HepG2 (cell line): ENCODE measurements around the gene CNIH3. TPM values are rescaled to one million over a fixed set of nuclear protein-coding genes. Genes with fewer than 3 reads are reported as not detected.

Experiments used
- ATAC-seq: fragments of 200-7000 bp; cut with Tn5 transposase; 3 replicates; pipeline ENCODE4 v1.9.1; 2020; ENCODE audit warnings: mild to moderate bottlenecking, moderate library complexity
- BruUV-seq: library from RNA; stranded (reverse); fragments of 400-500 nt; replicated peaks from 2 replicates; lab custom pipeline; 2021; lab: Mats Ljungman, UMichigan
- CTCF ChIA-PET: fragments of 300-600 bp; formaldehyde crosslinking; extraction: SDS; loops from one replicate; lab custom pipeline; 2021; ENCODE audit warnings: low total read pairs, inconsistent platforms, low intra/inter-chr PET ratio; lab: Yijun Ruan, JAX
- POLR2A ChIA-PET: fragments of 350-600 bp; sonication (Branson Sonifier 250); formaldehyde crosslinking; loops from one replicate; lab custom pipeline; 2020; ENCODE audit warnings: antibody characterized with exemption, inconsistent platforms; lab: Yijun Ruan, JAX
- DNase-seq: peaks from one replicate; pipeline ENCODE4 v3.0.0-alpha.2; 2015; ENCODE audit warnings: low spot score
- FAIRE-seq: peaks from 3 replicates; lab custom pipeline; 2011; peaks lifted over from hg19 to GRCh38; lab: Jason Lieb, UNC
- H2AFZ ChIP-seq: one replicate; pipeline ENCODE4 v1.6.1; 2011; ENCODE audit warnings: low read length, inconsistent platforms
- H3K27ac ChIP-seq: fragments of 300-600 bp; 3 replicates; pipeline ENCODE4 v1.8.0; 2011; ENCODE audit warnings: mixed run types, mild to moderate bottlenecking, mixed read lengths, low read length, inconsistent platforms; ENCODE audit not compliant: insufficient read depth; ENCODE audit errors: extremely low read length
- H3K27me3 ChIP-seq, 2 experiments: fragments of 200-600 bp in 1 of 2; 2 replicates in 1 of 2; 3 replicates in 1 of 2; pipeline versions ENCODE4 v1.6.0 to v1.8.0; 2011; ENCODE audit warnings: low read length in 2 of 2, mild to moderate bottlenecking in 2 of 2, moderate library complexity in 2 of 2, inconsistent platforms in 1 of 2; ENCODE audit not compliant: insufficient read depth in 2 of 2, control insufficient read depth in 1 of 2
- H3K36me3 ChIP-seq, 2 experiments: fragments of 200-600 bp in 1 of 2; replicated peaks in 1 of 2; 2 replicates in 1 of 2; 3 replicates in 1 of 2; pipeline versions ENCODE4 v1.5.1 to v1.8.0; 2011; ENCODE audit warnings: low read length in 2 of 2, inconsistent platforms in 1 of 2; ENCODE audit not compliant: insufficient read depth in 2 of 2, control insufficient read depth in 1 of 2
- H3K4me1 ChIP-seq: 2 replicates; pipeline ENCODE4 v1.5.1; 2012; ENCODE audit warnings: low read length, inconsistent platforms; ENCODE audit not compliant: insufficient read depth
- H3K4me2 ChIP-seq: 2 replicates; pipeline ENCODE4 v1.6.0; 2011; ENCODE audit warnings: low read depth, low read length, inconsistent platforms
- H3K4me3 ChIP-seq, 3 experiments: fragments of 200-600 bp in 1 of 3; sonication (generic), shearing (Covaris generic) in 1 of 3; replicated peaks in 1 of 3; 2 replicates each; pipeline ENCODE4 v1.5.1; 2011 to 2016; ENCODE audit warnings: low read length in 3 of 3, inconsistent platforms in 2 of 3, low read depth in 2 of 3, mild to moderate bottlenecking in 2 of 3, control low read depth in 1 of 3, mixed read lengths in 1 of 3; ENCODE audit not compliant: insufficient read depth in 1 of 3
- H3K79me2 ChIP-seq: one replicate; pipeline ENCODE4 v1.6.1; 2011; ENCODE audit warnings: low read length, inconsistent platforms; ENCODE audit not compliant: insufficient read depth
- H3K9ac ChIP-seq: 2 replicates; pipeline ENCODE4 v1.6.0; 2011; ENCODE audit warnings: mild to moderate bottlenecking, low read depth, low read length, inconsistent platforms; ENCODE audit not compliant: insufficient read depth
- H3K9me3 ChIP-seq: 2 replicates; pipeline ENCODE4 v1.5.1; 2012; ENCODE audit warnings: mild to moderate bottlenecking, low read length
- H4K20me1 ChIP-seq: 2 replicates; pipeline ENCODE4 v1.6.0; 2011; ENCODE audit warnings: inconsistent platforms, mild to moderate bottlenecking, low read length, moderate library complexity; ENCODE audit not compliant: insufficient read depth
- ELF3 ChIP-seq: IDR thresholded peaks from 2 replicates; pipeline ENCODE4 v1.6.1; 2016; ENCODE audit warnings: missing genetic modification reagents, missing compliant biosample characterization
- FIP1L1 ChIP-seq: fragments of 200-400 bp; formaldehyde crosslinking; IDR thresholded peaks from 2 replicates; pipeline ENCODE4 v1.6.1; 2018; ENCODE audit warnings: low read depth, mild to moderate bottlenecking, low read length, moderate library complexity, borderline replicate concordance; ENCODE audit not compliant: insufficient read depth
- NKX3-1 ChIP-seq: sonication (generic); formaldehyde crosslinking; IDR thresholded peaks from 2 replicates; pipeline ENCODE4 v1.5.0; 2020; ENCODE audit warnings: missing genetic modification reagents
- NR1H2 ChIP-seq: sonication (generic); formaldehyde crosslinking; IDR thresholded peaks from 2 replicates; pipeline ENCODE4 v1.8.1; 2022; ENCODE audit warnings: low read depth, missing genetic modification reagents, borderline replicate concordance
- RARG ChIP-seq: sonication (generic); formaldehyde crosslinking; IDR thresholded peaks from 2 replicates; pipeline ENCODE4 v1.4.0; 2020; ENCODE audit warnings: low read depth, mild to moderate bottlenecking, missing genetic modification reagents
- SIX4 ChIP-seq: sonication (generic); formaldehyde crosslinking; IDR thresholded peaks from 2 replicates; pipeline ENCODE4 v1.4.0; 2020; ENCODE audit warnings: missing genetic modification reagents
- SPEN ChIP-seq: sonication (generic); formaldehyde crosslinking; IDR thresholded peaks from 2 replicates; pipeline ENCODE4 v1.5.1; 2020; ENCODE audit warnings: low read depth, mild to moderate bottlenecking, missing genetic modification reagents
- TEAD3 ChIP-seq: optimal IDR thresholded peaks from 2 replicates; pipeline ENCODE3; 2016; ENCODE audit warnings: borderline replicate concordance
- TGIF2 ChIP-seq: IDR thresholded peaks from 2 replicates; pipeline ENCODE4 v1.6.1; 2016; ENCODE audit warnings: control low read depth, missing compliant biosample characterization
- WGBS: methylation state at CpG from one replicate; pipeline ENCODE4 v1.1.6; 2017; ENCODE audit warnings: low lambda C conversion rate; 5-methylcytosine and 5-hydroxymethylcytosine counted together
- in situ Hi-C: cut with HindIII; loops from 2 replicates; pipeline ENCODE4 v1.10.0; 2017; ENCODE audit warnings: low pct_unique_long_range_greater_than_20kb; ENCODE audit not compliant: extremely low pct_ligation_motif_present
- intact Hi-C: fragments of 100-400 bp; cut with micrococcal nuclease; formaldehyde crosslinking; loops from one replicate; pipeline ENCODE4 v1.10.0; 2022; ENCODE audit not compliant: unreplicated experiment
- polyA plus RNA-seq, 8 experiments: library from polyadenylated mRNA; depleted of rRNA in 3 of 8; stranded (reverse) in 7 of 8; unstranded in 1 of 8; fragments of >200 nt; fragmentation: Illumina TruSeq in 4 of 8; extraction: Trizol in 4 of 8; gene quantifications; 2 replicates each; pipeline versions ENCODE4 v1.2.1 to v1.2.3, GENCODE V29; 2011 to 2016; ENCODE audit warnings: low read depth in 4 of 8, missing spikeins in 1 of 8, mixed read lengths in 1 of 8; ENCODE audit not compliant: insufficient read depth in 1 of 8
- total RNA-seq, 5 experiments: library from RNA; depleted of rRNA; stranded (reverse); fragments of >200 nt; fragmentation: Illumina TruSeq; extraction: Trizol; gene quantifications; 2 replicates each; pipeline ENCODE4 v1.2.3, GENCODE V29; 2016; ENCODE audit warnings: low read depth in 1 of 5
- TF ChIP-seq, protein P1 (sequence below), 2 experiments: sonication (generic) in 1 of 2; formaldehyde crosslinking in 1 of 2; IDR thresholded peaks; 2 replicates each; pipeline versions ENCODE4 v1.4.0 to v1.6.1; 2016 to 2020; ENCODE audit warnings: borderline replicate concordance in 1 of 2, low read depth in 1 of 2, mild to moderate bottlenecking in 1 of 2, missing genetic modification reagents in 1 of 2
- TF ChIP-seq, protein P2 (sequence below): sonication (generic); formaldehyde crosslinking; IDR thresholded peaks from 2 replicates; pipeline ENCODE4 v1.8.0; 2022; ENCODE audit warnings: mild to moderate bottlenecking, missing genetic modification reagents, borderline replicate concordance
- TF ChIP-seq, protein P3 (sequence below): sonication (generic); formaldehyde crosslinking; IDR thresholded peaks from 2 replicates; pipeline ENCODE4 v1.4.0; 2020; ENCODE audit warnings: mild to moderate bottlenecking, missing genetic modification reagents
- TF ChIP-seq, protein P4 (sequence below): sonication (generic); formaldehyde crosslinking; IDR thresholded peaks from 2 replicates; pipeline ENCODE4 v1.4.0; 2020; ENCODE audit warnings: missing genetic modification reagents
- TF ChIP-seq, protein P5 (sequence below): sonication (generic); formaldehyde crosslinking; IDR thresholded peaks from 2 replicates; pipeline ENCODE4 v1.5.0; 2020; ENCODE audit warnings: mild to moderate bottlenecking, missing genetic modification reagents, borderline replicate concordance

The CNIH3 gene
- total and polyA plus RNA-seq, 2 of the 13 experiments (the other 11 are each of a cell fraction or from before 2014, with no cell fraction given) = 0.36 to 1.1 TPM

DNA sequence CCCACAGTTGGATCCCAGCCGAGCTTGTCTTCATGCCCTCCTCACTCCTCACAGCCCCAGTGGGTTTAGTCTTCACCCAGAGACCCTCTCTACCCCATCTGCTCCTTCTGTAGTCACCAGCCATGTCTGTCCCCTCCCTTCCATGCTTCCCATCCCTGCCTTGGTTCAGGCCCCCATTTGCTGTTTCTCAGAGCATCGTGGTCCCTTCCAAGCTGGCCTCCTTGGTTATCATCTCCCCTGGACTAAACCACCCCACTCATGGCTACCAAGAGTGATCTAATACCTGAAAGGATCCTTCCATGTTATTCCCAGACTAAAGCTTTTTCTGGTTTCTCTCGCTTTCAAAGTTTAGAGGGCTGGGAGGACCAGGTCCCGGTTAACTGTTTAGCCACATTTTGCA lies 8.3 kb downstream of the CNIH3 start:
- no peak for ATAC-seq
- no peak for FAIRE-seq
- H3K9ac ChIP-seq = no peak overlapping the region
- DNase-seq = no peak
- POLR2A ChIA-PET = no interaction called here
- no peaks in the 10 kb centered on the region for H3K36me3 ChIP-seq
- no peaks in the 10 kb centered on the region for H4K20me1 ChIP-seq
- CTCF ChIA-PET = no interaction called here
- intact Hi-C loops (no loop called here), in situ Hi-C loops (no loop called here)
- no peak overlapping the region for H3K4me2 ChIP-seq
- H2AFZ ChIP-seq = no peak overlapping the region
- H3K27me3 ChIP-seq = peaks cover under 1 to 2% of the 10 kb centered on the region in 2 experiments; a peak in 1 of 5 replicates
- H3K9me3 ChIP-seq = no peaks in the 10 kb centered on the region
- no TSS peak for BruUV-seq
- H3K4me1 ChIP-seq = peaks cover 5% of the 10 kb centered on the region; the same call in 1 of the 2 replicates
- 21% methylated on average over 4 of the region's 4 CpGs for WGBS
- H3K27ac ChIP-seq = no peak overlapping the region
- H3K79me2 ChIP-seq = no peaks in the 10 kb centered on the region
- no peak overlapping the region for H3K4me3 ChIP-seq
- TF ChIP-seq, protein P1, sequence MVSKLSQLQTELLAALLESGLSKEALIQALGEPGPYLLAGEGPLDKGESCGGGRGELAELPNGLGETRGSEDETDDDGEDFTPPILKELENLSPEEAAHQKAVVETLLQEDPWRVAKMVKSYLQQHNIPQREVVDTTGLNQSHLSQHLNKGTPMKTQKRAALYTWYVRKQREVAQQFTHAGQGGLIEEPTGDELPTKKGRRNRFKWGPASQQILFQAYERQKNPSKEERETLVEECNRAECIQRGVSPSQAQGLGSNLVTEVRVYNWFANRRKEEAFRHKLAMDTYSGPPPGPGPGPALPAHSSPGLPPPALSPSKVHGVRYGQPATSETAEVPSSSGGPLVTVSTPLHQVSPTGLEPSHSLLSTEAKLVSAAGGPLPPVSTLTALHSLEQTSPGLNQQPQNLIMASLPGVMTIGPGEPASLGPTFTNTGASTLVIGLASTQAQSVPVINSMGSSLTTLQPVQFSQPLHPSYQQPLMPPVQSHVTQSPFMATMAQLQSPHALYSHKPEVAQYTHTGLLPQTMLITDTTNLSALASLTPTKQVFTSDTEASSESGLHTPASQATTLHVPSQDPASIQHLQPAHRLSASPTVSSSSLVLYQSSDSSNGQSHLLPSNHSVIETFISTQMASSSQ (IDR thresholded peaks at IDR 0.05; ENCODE audit: low read depth) = no peak
- TF ChIP-seq, protein P1 (CRISPR knock-in tag; IDR thresholded peaks at IDR 0.05; ENCODE audit: borderline replicate concordance) = no peak
- no peak for TF ChIP-seq ELF3 (CRISPR knock-in tag)
- TF ChIP-seq TEAD3 (CRISPR knock-in tag) = no peak
- TF ChIP-seq RARG (CRISPR knock-in tag) = no peak
- TF ChIP-seq TGIF2 (CRISPR knock-in tag) = no peak
- TF ChIP-seq NKX3-1 (CRISPR knock-in tag) = no peak
- no peak for TF ChIP-seq SIX4 (CRISPR knock-in tag)
- TF ChIP-seq, protein P2, sequence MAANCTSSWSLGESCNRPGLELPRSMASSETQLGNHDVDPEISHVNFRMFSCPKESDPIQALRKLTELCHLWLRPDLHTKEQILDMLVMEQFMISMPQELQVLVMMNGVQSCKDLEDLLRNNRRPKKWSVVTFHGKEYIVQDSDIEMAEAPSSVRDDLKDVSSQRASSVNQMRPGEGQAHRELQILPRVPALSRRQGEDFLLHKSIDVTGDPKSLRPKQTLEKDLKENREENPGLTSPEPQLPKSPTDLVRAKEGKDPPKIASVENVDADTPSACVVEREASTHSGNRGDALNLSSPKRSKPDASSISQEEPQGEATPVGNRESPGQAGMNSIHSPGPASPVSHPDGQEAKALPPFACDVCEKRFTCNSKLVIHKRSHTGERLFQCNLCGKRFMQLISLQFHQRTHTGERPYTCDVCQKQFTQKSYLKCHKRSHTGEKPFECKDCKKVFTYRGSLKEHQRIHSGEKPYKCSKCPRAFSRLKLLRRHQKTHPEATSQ (CRISPR knock-in tag) = no peak
- TF ChIP-seq, protein P3, sequence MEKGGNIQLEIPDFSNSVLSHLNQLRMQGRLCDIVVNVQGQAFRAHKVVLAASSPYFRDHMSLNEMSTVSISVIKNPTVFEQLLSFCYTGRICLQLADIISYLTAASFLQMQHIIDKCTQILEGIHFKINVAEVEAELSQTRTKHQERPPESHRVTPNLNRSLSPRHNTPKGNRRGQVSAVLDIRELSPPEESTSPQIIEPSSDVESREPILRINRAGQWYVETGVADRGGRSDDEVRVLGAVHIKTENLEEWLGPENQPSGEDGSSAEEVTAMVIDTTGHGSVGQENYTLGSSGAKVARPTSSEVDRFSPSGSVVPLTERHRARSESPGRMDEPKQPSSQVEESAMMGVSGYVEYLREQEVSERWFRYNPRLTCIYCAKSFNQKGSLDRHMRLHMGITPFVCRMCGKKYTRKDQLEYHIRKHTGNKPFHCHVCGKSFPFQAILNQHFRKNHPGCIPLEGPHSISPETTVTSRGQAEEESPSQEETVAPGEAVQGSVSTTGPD (CRISPR knock-in tag) = no peak
- no peak for TF ChIP-seq NR1H2 (CRISPR knock-in tag)
- TF ChIP-seq SPEN (CRISPR knock-in tag) = no peak
- no peak for TF ChIP-seq FIP1L1
- TF ChIP-seq, protein P4, sequence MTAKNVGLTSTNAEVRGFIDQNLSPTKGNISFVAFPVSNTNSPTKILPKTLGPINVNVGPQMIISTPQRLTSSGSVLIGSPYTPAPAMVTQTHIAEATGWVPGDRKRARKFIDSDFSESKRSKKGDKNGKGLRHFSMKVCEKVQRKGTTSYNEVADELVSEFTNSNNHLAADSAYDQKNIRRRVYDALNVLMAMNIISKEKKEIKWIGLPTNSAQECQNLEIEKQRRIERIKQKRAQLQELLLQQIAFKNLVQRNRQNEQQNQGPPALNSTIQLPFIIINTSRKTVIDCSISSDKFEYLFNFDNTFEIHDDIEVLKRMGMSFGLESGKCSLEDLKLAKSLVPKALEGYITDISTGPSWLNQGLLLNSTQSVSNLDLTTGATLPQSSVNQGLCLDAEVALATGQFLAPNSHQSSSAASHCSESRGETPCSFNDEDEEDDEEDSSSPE = no peak
- TF ChIP-seq, protein P5, sequence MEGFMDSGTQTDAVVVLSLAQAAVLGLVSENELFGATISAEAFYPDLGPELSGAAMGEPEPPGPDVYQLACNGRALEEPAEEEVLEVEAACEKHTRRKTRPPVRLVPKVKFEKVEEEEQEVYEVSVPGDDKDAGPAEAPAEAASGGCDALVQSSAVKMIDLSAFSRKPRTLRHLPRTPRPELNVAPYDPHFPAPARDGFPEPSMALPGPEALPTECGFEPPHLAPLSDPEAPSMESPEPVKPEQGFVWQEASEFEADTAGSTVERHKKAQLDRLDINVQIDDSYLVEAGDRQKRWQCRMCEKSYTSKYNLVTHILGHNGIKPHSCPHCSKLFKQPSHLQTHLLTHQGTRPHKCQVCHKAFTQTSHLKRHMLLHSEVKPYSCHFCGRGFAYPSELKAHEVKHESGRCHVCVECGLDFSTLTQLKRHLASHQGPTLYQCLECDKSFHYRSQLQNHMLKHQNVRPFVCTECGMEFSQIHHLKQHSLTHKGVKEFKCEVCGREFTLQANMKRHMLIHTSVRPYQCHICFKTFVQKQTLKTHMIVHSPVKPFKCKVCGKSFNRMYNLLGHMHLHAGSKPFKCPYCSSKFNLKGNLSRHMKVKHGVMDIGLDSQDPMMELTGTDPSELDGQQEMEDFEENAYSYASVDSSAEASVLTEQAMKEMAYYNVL (CRISPR knock-in tag) = no peak
